Measurements from ENCODE around the gene RDX. TPM values are rescaled to one million over a fixed set of nuclear protein-coding genes. Genes with fewer than 3 reads are reported as not detected.

RDX gene
- total RNA-seq, 4 donors from 2014 or later = 35.3 to 62.9 (median 51.7) TPM

GRCh38 chr11:110305169-110306018 lies 9.0 kb upstream of the RDX start:
- intact Hi-C loops (cut with DNase I) = no loop called here
- no peak for TF ChIP-seq CTCF (IDR thresholded peaks at IDR 0.05)
- TF ChIP-seq POLR2A (IDR thresholded peaks at IDR 0.05) = no peak

GRCh38 chr11:110303414-110303826 lies 7.0 kb upstream of the RDX start:
- no peak for TF ChIP-seq POLR2A (IDR thresholded peaks at IDR 0.05)
- TF ChIP-seq CTCF (IDR thresholded peaks at IDR 0.05) = no peak
- intact Hi-C loops (cut with DNase I) = no loop called here
- no peak overlapping the region for H3K4me3 ChIP-seq
- H3K27me3 ChIP-seq = no peaks in the 10 kb centered on the region
- no peak overlapping the region for H3K27ac ChIP-seq
- WGBS, 2 donors = 90 to 94% methylated on average over 5 of the region's 5 CpGs
- DNase-seq = no peak
- H3K36me3 ChIP-seq = no peaks in the 10 kb centered on the region
- peaks cover 0 to 11% (median 1%) of the 10 kb centered on the region in 3 donors for H3K4me1 ChIP-seq
- H3K9me3 ChIP-seq = no peaks in the 10 kb centered on the region

More at GRCh38 chr11:110305169-110306018, 9.0 kb upstream of the RDX start:
- Histone ChIP-seq H3K36me3 (no peaks in the 10 kb centered on the region), H3K4me1 (peaks cover 0 to 8% (median 0%) of the 10 kb centered on the region in 3 donors), H3K9me3 (no peaks in the 10 kb centered on the region), H3K4me3 (no peak overlapping the region), H3K27me3 (no peaks in the 10 kb centered on the region), H3K27ac (no peak overlapping the region)
- DNase-seq = no peak

GRCh38 chr11:110301577-110301976 lies 5.2 kb upstream of the RDX start:
- Histone ChIP-seq H3K9me3 (no peaks in the 10 kb centered on the region), H3K36me3 (no peaks in the 10 kb centered on the region), H3K4me1 (peaks cover 10 to 29% (median 12%) of the 10 kb centered on the region in 3 donors), H3K27ac (no peak overlapping the region), H3K4me3 (no peak overlapping the region), H3K27me3 (no peaks in the 10 kb centered on the region)
- 97 to 100% methylated on average over 4 of the region's 4 CpGs for WGBS, 2 donors
- DNase-seq = no peak
- intact Hi-C loops (cut with DNase I) = no loop called here
- no peak for TF ChIP-seq CTCF (IDR thresholded peaks at IDR 0.05)
- TF ChIP-seq POLR2A (IDR thresholded peaks at IDR 0.05) = no peak

- Histone ChIP-seq H3K27me3 (no peaks in the 10 kb centered on the region), H3K27ac (no peak overlapping the region), H3K4me1 (peaks cover 10 to 29% (median 13%) of the 10 kb centered on the region in 3 donors), H3K4me3 (no peak overlapping the region), H3K9me3 (no peaks in the 10 kb centered on the region), H3K36me3 (no peaks in the 10 kb centered on the region)
- DNase-seq = no peak
- TF ChIP-seq CTCF (IDR thresholded peaks at IDR 0.05) (no peak), POLR2A (IDR thresholded peaks at IDR 0.05) (no peak)
- intact Hi-C loops (cut with DNase I) = no loop called here
- WGBS, 2 donors = 95% methylated on average over 5 of the region's 27 CpGs; no CpG with 5 or more reads in 1 of the 2 donors
Observed at GRCh38 chr11:110301032-110301431, 4.6 kb upstream of the RDX start.

GRCh38 chr11:110299006-110299785 lies 2.8 kb upstream of the RDX start:
- TF ChIP-seq CTCF (IDR thresholded peaks at IDR 0.05) (no peak), POLR2A (IDR thresholded peaks at IDR 0.05) (no peak)
- H3K4me3 ChIP-seq = no peak overlapping the region
- H3K27me3 ChIP-seq = no peaks in the 10 kb centered on the region
- no peaks in the 10 kb centered on the region for H3K9me3 ChIP-seq
- intact Hi-C loops (cut with DNase I) = no loop called here
- peaks cover 19 to 32% (median 20%) of the 10 kb centered on the region in 3 donors for H3K4me1 ChIP-seq
- H3K36me3 ChIP-seq = no peaks in the 10 kb centered on the region
- H3K27ac ChIP-seq = no peak overlapping the region
- DNase-seq = no peak
- 83 to 91% methylated on average over 6 of the region's 6 CpGs for WGBS, 2 donors

All from esophagus squamous epithelium (tissue), 5 donors.